Fibroblast of skin of right biceps (primary cell): ENCODE measurements around the gene RCBTB1.
"Not testable (repeated sequence)": the region's sequence is repeated elsewhere in the genome, so short reads cannot be mapped to it uniquely, and the experiment has no call there.

Experiments
- DNase-seq: peaks from one replicate; pipeline ENCODE4 v3.0.0-alpha.2; 2013

The RCBTB1 gene

DNA sequence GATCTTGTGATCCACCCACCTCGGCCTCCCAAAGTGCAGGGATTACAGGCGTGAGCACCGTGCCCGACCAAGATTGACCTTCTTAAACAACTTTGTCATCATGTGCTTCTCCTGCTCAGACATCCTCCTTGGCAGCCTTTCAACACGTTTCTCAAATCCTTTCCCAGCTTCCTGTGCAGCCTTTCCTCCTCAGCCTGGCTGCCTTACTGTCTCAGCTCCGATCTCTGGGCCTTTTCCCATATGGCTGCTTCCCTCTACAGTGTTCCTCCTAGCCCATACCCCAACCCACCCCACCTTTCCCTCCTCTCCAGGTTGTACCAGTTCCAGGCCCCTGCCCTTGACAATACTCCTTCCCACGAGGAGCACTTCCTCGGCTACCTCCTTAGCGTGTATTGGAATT, 82.4 kb downstream of the RCBTB1 start:
- peak; percentile 43 for DNase-seq

DNA sequence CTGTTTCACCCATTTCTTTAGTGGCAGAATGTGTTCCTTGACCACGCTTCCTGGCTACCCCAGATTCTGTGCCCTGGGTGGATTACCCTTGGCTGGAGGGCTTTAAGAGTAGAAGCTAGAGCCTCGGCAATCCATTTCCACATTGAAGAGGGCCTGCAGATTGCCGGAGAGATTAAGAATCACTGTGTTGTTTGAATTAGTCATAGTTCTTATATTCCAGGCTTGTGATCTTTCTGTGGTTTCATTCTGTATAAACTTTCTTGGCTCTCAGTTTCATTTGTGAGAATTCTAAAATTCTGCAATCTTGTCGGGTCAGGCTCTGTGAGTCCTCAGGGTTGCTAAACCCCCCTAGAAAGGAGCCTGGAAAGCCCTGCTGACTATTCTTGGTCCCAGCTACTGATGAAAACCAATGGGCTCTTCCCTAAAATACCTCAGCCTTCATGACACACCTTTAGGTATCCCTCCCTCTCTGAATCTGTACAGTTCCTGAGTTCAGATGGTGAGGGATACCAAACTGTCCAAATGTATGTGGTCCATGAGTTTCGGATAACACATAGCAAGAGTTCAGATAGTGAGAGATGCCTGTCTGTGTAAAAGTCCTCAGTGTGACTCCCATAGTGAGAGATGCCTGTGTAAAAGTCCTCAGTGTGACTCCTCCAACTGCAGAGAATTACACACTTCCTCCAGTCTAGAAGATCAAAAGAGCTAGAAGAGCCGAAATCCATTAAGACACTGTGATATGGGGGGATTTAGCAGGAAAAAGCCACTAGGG, 85.3 kb downstream of the RCBTB1 start:
- peak; percentile 69 for DNase-seq

DNA sequence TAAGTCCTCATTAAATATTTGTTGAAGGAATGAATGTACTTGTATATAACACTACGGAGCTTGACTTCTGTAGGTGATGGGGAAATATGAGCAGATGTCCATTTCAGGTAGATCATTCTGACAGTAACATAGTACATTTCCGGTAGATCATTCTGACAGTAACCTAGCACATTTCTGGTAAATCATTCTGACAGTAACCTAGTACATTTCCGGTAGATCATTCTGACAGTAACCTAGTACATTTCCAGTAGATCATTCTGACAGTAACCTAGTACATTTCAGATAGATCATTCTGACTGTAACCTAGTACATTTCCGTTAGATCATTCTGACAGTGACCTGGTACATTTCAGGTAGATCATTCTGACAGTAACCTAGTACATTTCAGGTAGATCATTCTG, 87.2 kb downstream of the RCBTB1 start:
- no peak for DNase-seq

DNA sequence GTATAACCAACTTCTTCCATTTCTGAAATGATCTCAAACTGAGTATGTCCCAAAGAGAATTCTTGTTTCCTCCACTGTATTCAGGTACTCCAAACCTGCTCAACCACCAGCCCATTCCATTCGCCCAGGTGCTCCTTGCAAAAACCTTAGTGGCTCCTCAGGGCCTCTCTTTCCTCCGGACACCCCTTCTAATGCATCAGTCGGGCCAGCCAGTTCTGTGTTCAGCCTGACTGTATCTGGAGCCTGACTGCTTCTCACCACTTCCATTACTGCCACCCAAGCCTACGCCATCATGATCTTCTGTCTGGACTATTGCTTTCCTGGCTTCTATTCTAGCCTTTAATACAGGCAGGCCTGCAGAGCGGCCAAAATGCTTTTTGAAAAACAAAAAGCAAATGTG, 88.1 kb downstream of the RCBTB1 start:
- DNase-seq = no peak

DNA sequence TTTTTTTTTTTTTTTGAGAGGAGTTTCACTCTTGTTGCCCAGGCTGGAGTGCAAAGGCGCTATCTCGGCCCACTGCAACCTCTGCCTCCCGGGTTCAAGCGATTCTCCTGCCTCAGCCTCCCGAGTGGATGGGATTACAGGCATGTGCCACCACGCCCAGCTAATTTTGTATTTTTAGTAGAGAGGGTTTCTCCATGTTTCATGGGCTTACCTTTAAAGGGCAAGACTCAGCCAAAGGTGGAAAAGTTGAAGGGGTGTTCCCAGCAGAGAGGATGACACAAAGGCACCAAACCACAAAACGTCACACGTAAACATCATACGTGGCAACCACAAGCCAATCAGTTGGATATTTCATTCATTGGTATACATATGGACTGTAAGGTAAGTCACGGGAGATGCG, 88.5 kb downstream of the RCBTB1 start:
- not testable (repeated sequence) for DNase-seq

DNA sequence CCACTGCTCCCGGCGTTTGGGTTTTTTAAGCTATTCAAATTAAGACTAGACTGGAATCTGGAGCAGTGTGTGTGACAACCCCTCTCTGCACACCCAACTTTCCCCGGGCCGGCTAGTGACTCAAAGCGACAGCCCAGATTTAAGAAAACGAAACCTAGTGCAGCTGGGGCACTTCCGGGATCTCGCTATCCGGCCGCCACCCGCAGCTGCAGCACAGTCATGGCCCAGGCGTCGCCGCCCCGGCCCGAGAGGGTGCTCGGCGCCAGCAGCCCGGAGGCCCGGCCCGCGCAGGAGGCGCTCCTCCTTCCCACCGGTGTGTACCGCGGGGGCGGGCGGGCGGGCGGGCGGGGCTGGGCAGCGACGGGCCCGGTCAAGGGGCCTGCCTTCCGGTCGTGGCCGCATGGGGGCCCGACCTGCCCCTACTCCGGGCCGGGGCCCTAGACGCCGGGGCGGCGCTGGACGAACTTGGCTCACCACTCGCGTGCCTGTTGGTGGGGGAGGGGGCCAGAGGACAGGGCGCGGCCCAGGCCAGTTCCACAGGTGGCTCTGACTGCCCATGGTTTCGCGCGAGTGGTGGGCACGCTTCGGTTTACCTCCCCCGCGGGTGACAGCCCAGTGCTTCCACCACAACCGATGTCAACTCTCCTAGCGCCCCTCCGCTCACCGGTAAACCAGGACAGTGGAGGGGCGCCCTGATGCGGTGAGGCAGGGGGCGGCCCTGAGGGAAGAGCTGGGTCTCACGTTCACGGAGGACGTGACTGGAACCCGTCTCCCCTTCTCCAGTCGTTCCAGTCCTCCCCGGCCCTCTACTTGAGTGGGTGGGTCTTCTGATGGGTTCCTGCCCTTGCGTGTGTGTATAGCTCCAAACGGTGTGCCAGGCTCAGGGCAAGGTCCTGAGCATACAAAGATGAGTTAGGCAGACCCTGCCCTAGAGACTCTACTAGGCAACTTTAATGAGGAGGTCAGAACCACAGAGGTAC, 89.3 kb downstream of the RCBTB1 start, which contains the start of gene PHF11:
PHF11 (plus strand) TSS at position 171 of the 980 bp plus-strand sequence; CDS start at position 220, 49 bp downstream.
- DNase-seq = peak; percentile 85

DNA sequence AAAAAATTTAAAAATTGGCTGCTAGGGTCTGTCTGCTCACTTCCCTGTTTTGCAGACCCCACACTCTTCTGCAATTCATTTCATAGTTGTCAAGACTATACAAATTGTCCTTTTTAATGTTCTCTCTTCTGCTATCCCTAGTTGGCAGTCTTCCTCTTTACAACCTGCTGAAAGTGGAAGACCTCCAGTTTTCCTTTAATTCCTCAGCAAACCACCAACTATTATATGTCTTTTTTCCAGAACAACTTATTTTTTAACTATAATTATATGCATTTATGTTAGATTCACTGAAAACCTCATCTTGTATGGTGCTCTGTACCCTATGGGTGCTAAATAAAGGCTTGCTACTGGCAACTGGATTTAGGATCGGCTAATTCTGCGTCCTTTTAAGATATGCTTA, 90.7 kb downstream of the RCBTB1 start:
- no peak for DNase-seq

DNA sequence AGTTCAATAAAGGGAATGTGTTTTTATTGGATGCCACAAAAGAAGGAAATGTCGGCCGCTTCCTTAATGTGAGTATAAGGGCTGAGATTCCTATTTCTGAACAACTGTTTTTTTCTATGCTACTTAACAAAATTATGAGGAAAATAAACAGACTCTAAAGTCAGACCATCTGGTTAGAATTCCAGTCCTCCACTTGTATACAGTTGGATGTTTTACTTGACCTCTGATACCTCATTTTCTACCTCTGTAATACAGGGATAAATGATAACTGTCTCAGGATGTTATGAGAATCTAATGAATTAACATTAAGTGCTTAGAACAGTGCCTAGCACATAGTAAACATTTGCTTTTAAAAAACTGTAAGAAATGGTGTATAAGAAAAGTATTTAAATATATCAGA, 96.8 kb downstream of the RCBTB1 start:
- no peak for DNase-seq
